Retinal pigment epithelial cell (primary cell): ENCODE results near the gene COTL1.
A peak's percentile ranks its signal among the peaks of the same experiment; 100 is the strongest.

Source experiments
- DNase-seq: peaks from one replicate; pipeline ENCODE4 v3.0.0-alpha.2; 2010; ENCODE audit warnings: low read depth
- H3K4me3 ChIP-seq: 2 replicates; pipeline ENCODE4 v1.5.1; 2011; ENCODE audit warnings: mild to moderate bottlenecking, low read length, control low read depth, moderate library complexity
- CTCF ChIP-seq: conservative IDR thresholded peaks from 2 replicates; pipeline ENCODE4 v1.5.1; 2011; ENCODE audit warnings: low read depth, low read length, control low read depth, inconsistent platforms

COTL1 gene

GRCh38 chr16:84596161-84596560 is 21.7 kb downstream of the COTL1 start:
- H3K4me3 ChIP-seq = no peak overlapping the region
- TF ChIP-seq CTCF = no peak
- DNase-seq = no peak

GRCh38 chr16:84595052-84595481 is 22.8 kb downstream of the COTL1 start:
- DNase-seq = peak; percentile 81
- no peak overlapping the region for H3K4me3 ChIP-seq
- no peak for TF ChIP-seq CTCF

- no peak overlapping the region for H3K4me3 ChIP-seq
- no peak for DNase-seq
- TF ChIP-seq CTCF = peak; percentile 19
Observed at GRCh38 chr16:84594725-84595038, 23.2 kb downstream of the COTL1 start.

GRCh38 chr16:84593825-84594724 is 23.8 kb downstream of the COTL1 start:
- no peak for DNase-seq
- H3K4me3 ChIP-seq = no peak overlapping the region
- TF ChIP-seq CTCF = no peak

GRCh38 chr16:84592718-84593117 is 25.2 kb downstream of the COTL1 start:
- TF ChIP-seq CTCF = no peak
- H3K4me3 ChIP-seq = no peak overlapping the region
- no peak for DNase-seq

GRCh38 chr16:84589975-84590719 is 27.7 kb downstream of the COTL1 start:
- no peak for TF ChIP-seq CTCF
- DNase-seq = no peak
- H3K4me3 ChIP-seq = no peak overlapping the region
